ENCODE results near the gene POLR2E. TPM values are rescaled to one million over a fixed set of nuclear protein-coding genes. Genes with fewer than 3 reads are reported as not detected.

POLR2E gene
- total RNA-seq, 1 experiment from 2014 or later, result 261 TPM

DNA sequence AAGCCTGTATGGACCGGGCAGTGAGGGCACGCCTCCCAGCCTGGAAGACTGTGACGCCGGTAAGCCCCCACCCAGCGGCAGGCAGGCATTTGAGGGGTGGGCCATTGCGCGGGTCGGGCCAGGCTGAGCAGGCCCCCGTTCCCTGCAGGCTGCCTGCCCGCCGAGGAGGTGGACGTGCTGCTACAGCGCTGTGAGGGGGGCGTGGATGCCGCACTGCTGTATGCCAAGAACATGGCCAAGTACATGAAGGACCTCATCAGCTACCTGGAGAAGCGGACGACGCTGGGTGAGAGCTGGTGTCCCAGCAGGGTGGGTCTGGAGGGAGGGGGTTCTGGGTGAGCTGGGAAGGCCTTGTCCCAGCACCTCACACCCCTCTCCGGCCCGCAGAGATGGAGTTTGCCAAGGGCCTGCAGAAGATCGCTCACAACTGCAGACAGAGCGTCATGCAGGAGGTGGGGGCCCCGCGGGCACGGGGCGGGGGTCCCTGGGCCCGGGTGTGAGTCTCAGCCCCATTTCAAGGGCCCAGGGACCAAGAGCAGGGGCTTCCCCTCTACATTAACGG, 21.1 kb downstream of the POLR2E start:
- Histone ChIP-seq H2BK20ac (ENCODE audit: low read depth, low read length, poor library complexity, severe bottlenecking) (no peak overlapping the region), H3K9ac (ENCODE audit: extremely low read depth, insufficient read length, low read length) (no peak overlapping the region), H3K56ac (ENCODE audit: insufficient read length, low read depth, low read length) (no peak overlapping the region), H4K8ac (replicated peaks; ENCODE audit: insufficient read length, low read depth, low read length) (no peak overlapping the region), H2BK120ac (ENCODE audit: low read depth, low read length, poor library complexity, severe bottlenecking) (no peak overlapping the region), H3K4me2 (ENCODE audit: insufficient read depth, insufficient read length, low read length) (no peak overlapping the region), H2BK12ac (ENCODE audit: insufficient read length, low read depth, low read length) (no peak overlapping the region), H2BK15ac (ENCODE audit: low read depth, low read length) (no peak overlapping the region), H3T11ph (ENCODE audit: low read length) (no peak overlapping the region), H3K27ac (ENCODE audit: insufficient read length, low read depth, low read length) (no peak overlapping the region), H3K4me1 (ENCODE audit: insufficient read depth, low read length) (no peaks in the 10 kb centered on the region), H4K91ac (ENCODE audit: insufficient read length, low read depth, low read length) (no peak overlapping the region), H3K23ac (ENCODE audit: insufficient read length, low read depth, low read length) (no peak overlapping the region), H3K4ac (ENCODE audit: low read depth, low read length) (no peak overlapping the region), H2AFZ (ENCODE audit: low read length) (no peak overlapping the region), H4K5ac (ENCODE audit: insufficient read length, low read depth, low read length) (no peak overlapping the region), H3K14ac (ENCODE audit: insufficient read depth, low read length) (no peak overlapping the region), H2AK5ac (ENCODE audit: insufficient read length, low read length) (no peak overlapping the region), H3K79me1 (ENCODE audit: insufficient read depth, low read depth, low read length, poor library complexity, severe bottlenecking) (no peaks in the 10 kb centered on the region), H4K20me1 (ENCODE audit: control insufficient read depth, insufficient read depth, insufficient read length) (no peaks in the 10 kb centered on the region), H3K27me3 (ENCODE audit: insufficient read depth, low read length) (no peaks in the 10 kb centered on the region; the same call in 1 of the 2 replicates), H3K23me2 (ENCODE audit: insufficient read length, low read depth, low read length, poor library complexity, severe bottlenecking) (peaks cover 5% of the 10 kb centered on the region), H3K9me3 (ENCODE audit: control insufficient read depth, low read depth, low read length) (no peaks in the 10 kb centered on the region), H2BK5ac (ENCODE audit: insufficient read length, low read length) (no peak overlapping the region), H3K18ac (ENCODE audit: insufficient read length, low read depth, low read length) (no peak overlapping the region), H3K79me2 (ENCODE audit: insufficient read depth, low read length) (no peaks in the 10 kb centered on the region)
- H3K4me1 Mint-ChIP-seq, result peaks cover 4 to 6% of the 10 kb centered on the region in 2 experiments; a peak in 3 of 4 replicates
- no peaks in the 10 kb centered on the region for H3K9me3 Mint-ChIP-seq
- H3K36me3 Mint-ChIP-seq (ENCODE audit: insufficient read depth in 1 of 3, low read depth in 3 of 3), result peaks cover 9 to 33% (median 28%) of the 10 kb centered on the region in 3 experiments
- DNase-seq, result no peak
- no peak overlapping the region; a peak in 1 of 7 replicates for H3K27ac Mint-ChIP-seq
- no peak overlapping the region for H3K4me3 Mint-ChIP-seq
- H3K27me3 Mint-ChIP-seq (ENCODE audit: low read depth), result peaks cover 28% of the 10 kb centered on the region
- WGBS (ENCODE audit: extremely low coverage, insufficient read length, low lambda C conversion rate), result no CpG with 5 or more reads among the region's 28 CpGs
- TF ChIP-seq, protein P1, sequence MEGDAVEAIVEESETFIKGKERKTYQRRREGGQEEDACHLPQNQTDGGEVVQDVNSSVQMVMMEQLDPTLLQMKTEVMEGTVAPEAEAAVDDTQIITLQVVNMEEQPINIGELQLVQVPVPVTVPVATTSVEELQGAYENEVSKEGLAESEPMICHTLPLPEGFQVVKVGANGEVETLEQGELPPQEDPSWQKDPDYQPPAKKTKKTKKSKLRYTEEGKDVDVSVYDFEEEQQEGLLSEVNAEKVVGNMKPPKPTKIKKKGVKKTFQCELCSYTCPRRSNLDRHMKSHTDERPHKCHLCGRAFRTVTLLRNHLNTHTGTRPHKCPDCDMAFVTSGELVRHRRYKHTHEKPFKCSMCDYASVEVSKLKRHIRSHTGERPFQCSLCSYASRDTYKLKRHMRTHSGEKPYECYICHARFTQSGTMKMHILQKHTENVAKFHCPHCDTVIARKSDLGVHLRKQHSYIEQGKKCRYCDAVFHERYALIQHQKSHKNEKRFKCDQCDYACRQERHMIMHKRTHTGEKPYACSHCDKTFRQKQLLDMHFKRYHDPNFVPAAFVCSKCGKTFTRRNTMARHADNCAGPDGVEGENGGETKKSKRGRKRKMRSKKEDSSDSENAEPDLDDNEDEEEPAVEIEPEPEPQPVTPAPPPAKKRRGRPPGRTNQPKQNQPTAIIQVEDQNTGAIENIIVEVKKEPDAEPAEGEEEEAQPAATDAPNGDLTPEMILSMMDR (conservative IDR thresholded peaks at IDR 0.05), result no peak
